Fibroblast of skin of right quadriceps (primary cell): ENCODE results near the gene BUB1B.

Experiments used
- DNase-seq: peaks from one replicate; pipeline ENCODE4 v3.0.0-alpha.2; 2013

Gene BUB1B

GRCh38 chr15:40255033-40255432 is 94.2 kb downstream of the BUB1B start:
- DNase-seq = no peak

- DNase-seq = peak; percentile 73
Measured at GRCh38 chr15:40256638-40257235, 95.9 kb downstream of the BUB1B start.

GRCh38 chr15:40257656-40258450 is 97.0 kb downstream of the BUB1B start:
- no peak for DNase-seq

- DNase-seq = no peak
Measured at GRCh38 chr15:40258544-40258943, 97.7 kb downstream of the BUB1B start.

GRCh38 chr15:40259021-40259420 is 98.2 kb downstream of the BUB1B start:
- DNase-seq = no peak

- peak; percentile 47 for DNase-seq
Measured at GRCh38 chr15:40263024-40263754, 102.3 kb downstream of the BUB1B start.

- DNase-seq = no peak
Measured at GRCh38 chr15:40264321-40265153, 103.7 kb downstream of the BUB1B start.

- no peak for DNase-seq
Measured at GRCh38 chr15:40265355-40265754, 104.5 kb downstream of the BUB1B start.

GRCh38 chr15:40265875-40266274 is 105.0 kb downstream of the BUB1B start:
- DNase-seq = no peak

- DNase-seq = peak; percentile 91
Measured at GRCh38 chr15:40266828-40267304, 106.0 kb downstream of the BUB1B start.

GRCh38 chr15:40267670-40268069 is 106.8 kb downstream of the BUB1B start:
- no peak for DNase-seq

GRCh38 chr15:40269604-40270003 is 108.7 kb downstream of the BUB1B start:
- no peak for DNase-seq

GRCh38 chr15:40270246-40270995 is 109.6 kb downstream of the BUB1B start:
- no peak for DNase-seq
